Measurements from ENCODE around the gene PGPEP1.
"Not testable (repeated sequence)": the region's sequence is repeated elsewhere in the genome, so short reads cannot be mapped to it uniquely, and the experiment has no call there.

Gene PGPEP1

DNA sequence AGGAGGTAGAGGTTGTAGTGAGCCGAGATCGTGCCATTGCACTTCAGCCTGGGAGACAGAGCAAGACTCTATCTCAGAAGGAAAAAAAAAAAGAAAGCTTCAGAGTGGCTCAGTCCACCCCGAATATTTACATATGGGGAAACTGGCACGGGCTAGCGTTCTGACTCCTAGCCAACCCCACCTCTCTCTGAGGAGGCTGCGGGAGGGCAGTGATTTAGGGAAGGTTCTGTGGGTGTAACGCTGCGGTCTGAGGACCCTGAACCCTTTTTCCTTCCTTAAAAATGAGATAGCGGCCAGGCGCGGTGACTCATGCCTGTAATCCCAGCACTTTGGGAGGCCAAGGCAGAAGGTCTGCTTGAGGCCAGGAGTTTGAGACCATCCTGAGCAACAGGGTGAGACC is 52.0 kb downstream of the PGPEP1 start:
- no peak for DNase-seq

DNA sequence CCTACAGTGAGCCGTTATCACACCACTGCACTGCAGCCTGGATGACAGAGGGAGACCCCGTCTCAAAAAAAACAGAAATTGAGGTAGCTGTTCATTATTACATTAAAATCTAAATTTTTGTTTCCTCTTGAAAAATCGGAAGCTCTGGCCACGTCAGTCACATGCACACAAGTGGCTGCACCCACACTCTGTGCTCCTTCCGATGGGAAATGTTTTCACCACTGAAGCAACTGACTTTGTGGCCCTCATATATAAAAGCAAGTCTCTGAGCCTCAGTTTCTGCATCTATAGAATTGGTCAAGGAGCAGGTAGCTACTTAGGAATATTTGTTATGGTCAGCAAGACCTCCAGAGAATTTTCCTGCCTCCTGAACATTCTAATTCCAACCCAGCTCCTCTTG is 52.5 kb downstream of the PGPEP1 start:
- DNase-seq, result no peak

DNA sequence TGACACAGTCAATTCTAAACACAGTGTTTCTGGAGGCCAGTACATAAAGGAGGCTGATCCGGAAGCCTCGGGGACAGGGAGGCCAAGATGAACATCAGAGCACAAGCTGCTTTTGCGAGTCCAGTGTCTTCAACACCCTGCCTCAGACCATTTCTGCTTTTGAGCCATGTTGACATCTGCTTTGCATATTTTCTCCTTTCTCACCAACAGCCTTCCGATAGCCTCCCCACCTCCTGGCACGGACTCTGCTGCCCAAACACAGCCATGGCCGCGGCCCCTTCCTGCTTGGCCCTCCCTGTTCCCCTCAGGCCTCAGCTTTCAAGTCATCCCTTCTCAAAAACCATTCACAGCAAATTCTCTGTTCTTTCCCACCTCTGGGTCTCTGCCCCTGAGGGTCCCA is 53.4 kb downstream of the PGPEP1 start:
- DNase-seq, result no peak

DNA sequence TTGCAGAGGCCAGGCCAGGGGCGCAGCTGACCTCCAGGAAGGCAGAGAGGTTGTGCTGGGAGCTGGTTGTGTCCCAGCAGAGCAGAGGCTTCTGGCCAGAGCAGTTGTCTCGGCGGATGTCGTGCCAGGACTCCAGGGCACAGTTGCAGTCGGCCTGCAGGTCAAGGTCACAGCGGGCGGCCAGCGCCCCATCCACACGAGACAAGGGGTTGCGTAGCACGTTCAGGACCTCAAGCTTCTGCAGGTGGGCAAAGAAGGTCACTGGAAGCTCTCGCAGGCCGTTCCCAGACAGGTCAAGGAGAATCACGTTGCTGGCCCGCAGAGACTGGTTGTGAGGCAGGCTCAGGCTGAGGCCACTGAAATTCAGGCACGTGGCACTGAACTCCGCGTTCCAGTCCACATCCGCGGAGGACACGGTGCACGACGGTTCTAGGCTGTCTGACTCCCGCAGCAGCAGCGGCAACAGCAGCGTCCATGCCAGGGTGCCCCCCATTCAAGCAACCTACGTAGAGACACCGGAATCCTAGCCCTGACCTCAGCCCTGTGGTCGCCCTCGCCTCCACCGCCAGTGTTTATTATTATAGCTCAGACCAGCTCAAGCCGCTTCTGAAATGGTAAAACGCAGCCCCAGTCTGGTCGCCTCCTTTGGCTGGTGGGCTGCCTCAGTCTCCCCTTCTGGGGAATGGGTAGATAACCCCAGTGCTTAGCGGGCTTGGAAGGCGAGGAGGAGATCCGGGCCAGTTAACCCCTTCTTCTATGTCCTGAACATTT is 56.3 kb downstream of the PGPEP1 start:
- DNase-seq, result no peak

DNA sequence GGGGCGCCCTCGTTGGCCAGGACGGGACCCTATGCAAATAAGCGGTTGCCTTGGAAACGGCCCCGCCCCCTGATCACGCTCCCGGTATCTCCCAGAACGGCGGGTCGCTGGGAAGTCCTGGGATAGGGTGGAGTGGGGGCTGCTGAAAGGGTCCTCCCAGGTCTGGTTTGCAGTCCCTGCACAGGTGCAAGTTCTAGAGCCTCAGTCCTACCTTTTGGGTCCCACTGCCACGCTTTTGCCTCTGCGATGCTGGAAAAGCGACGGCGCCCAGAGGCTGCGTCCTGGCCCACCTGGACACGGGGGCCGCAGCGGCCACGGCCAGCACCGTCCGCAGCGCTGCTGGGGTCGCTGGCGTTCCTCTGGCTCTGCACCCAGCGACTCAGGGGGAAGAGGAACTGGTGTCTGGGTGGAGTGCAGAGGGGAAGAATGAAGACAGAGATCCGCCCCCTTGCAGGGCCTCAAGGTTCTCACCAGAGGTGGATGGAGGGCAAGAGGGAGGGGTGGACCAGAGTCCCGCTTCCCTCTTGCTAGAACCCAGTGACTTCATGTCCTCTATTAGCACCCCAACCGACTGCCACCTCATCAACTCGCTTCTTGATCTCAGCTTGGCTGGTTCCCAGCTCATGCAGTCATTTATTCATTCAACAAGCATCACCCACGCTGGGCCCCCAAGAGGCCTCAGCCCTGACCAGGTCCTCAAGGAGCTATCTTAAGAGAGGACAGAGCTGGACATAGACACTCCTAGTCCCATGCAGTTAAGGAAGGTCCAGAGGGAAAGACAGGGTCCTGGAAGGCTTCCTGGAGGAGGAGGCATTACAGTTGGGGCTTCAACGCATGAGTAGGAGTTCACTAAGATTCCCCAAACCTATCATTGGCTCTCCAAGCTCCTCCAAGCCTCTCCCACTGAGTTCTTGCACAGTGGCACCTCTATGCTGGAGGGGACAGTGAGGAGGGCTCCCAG is 57.1 kb downstream of the PGPEP1 start, which contains the start of gene LRRC25:
LRRC25 (minus strand) TSS at position 381 of the 961 bp plus-strand sequence. CDS start 659 bp downstream, outside the sequence.
- no peak for DNase-seq

DNA sequence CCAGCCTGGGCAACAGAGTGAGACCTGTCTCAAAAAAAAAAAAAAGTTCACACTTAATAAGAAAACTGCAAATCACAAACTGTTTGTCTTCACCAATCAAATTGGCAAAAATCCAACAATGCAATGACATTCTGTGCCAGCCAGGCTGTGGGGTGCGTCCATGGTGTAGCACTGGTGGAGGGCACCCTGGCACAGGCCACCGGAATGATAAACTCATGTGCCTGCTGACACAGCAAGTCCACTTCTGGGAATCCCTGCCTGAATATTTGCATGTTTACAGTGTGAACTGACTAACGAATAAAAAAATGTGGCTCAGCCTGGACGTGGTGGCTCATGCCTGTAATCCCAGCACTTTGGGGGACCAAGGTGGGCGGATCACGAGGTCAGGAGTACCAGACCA is 58.6 kb downstream of the PGPEP1 start:
- no peak for DNase-seq

DNA sequence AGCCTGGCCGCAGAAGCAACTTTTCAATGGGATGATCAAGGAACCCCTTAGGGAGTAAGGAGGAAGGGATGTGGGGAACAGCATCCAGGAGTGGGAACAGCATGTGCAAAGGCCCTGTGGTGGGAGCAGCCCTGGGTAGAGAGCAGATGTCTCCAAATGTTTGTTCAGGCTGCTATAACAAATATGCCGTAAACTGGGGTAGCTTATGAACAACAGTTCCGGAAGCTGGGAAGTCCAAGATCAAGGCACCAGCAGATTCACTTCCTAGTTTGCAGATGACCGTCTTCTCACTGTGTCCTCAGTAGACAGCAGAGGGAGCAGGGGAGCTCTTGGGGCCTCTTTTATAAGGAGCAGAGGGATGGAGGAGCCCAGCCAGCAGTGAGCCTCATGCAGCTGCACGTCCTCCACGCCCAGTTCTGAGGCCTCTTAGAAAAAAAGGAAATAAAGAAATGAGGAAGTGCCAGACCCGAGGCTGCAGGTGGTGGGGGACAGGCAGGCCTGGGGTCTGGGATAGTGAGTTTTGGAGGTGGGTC is 61.2 kb downstream of the PGPEP1 start:
- no peak for DNase-seq

DNA sequence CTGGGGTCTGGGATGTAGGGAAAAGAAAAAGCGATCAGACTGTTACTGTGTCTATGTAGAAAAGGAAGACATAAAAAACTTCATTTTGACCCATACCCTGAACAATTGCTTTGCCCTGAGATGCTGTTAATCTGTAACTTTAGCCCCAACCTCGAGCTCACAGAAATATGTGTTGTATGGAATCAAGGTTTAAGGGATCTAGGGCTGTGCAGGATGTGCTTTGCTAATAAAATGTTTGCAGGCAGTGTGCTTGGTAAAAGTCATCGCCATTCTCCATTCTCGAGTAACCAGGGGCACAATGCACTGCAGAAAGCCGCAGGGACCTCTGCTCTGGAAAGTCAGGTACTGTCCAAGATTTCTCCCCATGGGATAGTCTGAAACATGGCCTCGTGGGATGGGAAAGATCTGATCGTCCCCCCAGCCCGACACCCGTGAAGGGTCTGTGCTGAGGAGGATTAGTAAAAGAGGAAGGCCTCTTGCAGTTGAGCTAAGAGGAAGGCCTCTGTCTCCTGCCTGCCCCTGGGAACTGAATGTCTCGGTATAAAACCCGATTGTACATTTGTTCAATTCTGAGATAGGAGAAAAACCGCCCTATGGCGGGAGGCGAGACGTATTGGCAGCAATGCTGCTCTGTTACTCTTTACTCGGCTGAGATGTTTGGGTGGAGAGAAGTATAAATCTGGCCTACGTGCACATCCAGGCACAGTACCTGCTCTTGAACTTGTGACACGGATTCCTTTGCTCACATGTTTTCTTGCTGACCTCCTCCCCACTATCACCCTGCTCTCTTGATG is 62.3 kb downstream of the PGPEP1 start:
- DNase-seq, result not testable (repeated sequence)

DNA sequence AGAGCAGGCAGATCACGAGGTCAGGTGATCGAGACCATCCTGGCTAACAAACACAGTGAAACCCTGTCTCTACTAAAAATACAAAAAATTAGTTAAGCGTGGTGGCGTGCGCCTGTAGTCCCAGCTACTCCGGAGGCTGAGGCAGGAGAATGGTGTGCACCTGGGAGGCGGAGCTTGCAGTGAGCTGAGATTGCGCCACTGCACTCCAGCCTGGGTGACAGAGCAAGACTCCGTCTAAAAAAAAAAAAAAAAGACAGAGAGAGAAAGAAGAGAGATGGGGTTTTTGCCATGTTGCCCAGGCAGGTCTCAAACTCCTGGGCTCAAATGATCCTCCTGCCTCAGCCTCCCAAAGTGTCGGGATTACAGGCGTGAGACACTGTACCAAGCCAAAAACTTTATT is 65.4 kb downstream of the PGPEP1 start:
- not testable (repeated sequence) for DNase-seq

DNA sequence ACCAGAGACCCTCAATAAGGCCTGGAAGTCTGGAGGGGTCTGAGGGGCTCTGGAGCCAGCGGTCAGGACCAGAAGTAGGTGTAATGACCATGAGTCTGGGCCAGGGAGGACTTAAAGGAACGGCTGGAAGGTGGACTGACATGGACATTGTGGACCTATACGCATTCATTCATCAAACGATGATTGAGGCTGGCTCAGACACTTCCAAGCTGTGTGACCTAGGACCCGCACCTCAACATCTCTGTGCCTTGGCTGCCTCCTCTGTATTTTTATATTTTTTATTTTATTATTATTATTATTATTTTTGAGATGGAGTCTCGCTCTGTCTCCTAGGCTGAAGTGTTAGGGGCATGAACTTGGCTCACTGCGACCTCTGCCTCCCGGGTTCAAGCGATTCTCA is 66.4 kb downstream of the PGPEP1 start:
- DNase-seq, result no peak

DNA sequence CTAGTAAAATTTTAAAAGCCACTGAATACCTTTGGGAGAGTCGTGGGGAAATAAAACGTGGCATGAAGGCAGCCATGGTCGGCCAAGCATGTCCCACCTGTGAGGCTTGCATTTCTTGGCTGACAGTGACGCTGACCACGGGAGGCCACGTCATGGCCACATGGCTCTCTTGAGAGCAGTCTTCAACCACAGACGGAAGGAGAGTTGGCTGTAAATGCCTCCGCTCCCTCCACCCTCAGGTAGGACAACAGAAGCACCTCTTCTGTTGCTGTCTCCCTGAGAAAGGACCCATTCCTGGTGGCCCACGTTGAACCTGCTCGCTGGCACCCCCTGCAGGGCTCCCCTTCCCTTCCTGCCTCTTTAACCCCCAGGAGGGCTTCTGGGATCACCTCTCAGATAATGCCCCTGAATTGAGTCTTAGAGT is 67.7 kb downstream of the PGPEP1 start:
- DNase-seq, result peak; percentile 25

DNA sequence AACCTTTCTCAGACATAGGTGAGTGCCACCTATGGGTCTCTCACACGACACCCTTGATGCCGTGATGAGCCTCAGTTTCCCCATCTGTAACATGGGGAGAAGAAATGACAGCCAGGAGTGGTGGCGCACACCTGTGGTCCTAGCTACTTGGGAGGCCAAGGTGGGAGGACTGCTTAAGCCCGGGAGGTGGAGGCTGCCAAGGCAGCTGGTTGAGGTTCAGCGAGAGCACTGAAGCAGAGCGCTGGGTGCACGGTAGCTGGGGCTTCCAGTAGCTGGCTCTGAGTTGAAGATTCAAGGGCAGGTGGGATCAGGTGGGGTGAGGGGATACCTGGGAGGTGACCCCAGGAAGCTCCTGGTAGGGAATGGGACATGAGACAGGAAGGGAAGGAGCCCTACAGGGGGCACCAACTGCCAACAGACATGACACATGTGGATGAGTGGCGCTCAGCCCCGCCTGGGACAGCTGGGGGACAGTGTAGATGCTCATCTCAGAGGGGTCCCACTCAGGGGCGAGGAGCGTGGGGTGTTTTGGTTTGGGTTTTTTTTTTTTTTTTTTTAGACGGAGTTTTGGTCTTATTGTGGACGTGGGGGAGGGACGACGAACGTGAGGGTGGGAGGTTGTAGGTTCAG is 72.3 kb downstream of the PGPEP1 start:
- DNase-seq, result no peak

DNA sequence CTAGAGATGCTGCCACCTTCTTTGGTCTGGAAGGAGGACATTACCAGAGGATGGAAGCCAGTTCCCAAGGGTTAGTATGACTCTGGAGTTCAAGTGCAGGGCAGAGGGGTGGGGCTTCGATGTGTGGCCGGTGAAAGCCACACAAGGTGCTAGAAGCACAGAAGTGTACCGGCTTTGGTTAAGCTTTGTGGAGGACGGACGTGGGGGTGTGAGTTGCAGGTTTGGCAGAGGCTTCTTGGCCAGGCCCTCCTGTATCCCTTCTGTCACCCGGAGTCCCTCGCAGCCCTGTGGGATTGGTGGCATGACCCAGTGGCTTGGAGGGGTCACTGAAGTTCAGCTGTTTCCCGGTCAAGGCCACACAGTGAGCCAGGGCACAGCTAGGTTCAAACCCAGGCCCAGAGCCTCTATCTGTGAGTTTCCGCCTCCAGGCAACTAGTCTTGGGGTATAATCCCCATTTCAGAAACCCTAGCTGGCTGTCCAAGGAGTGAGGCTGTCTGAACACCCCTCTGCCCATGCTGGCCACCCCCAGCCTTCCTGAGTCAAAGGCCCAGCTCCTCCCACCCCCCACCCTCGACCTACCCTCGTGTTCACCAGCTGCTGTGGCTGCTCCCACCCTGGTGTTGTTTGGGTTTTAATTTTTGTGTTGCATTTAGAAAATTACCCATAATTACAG is 74.2 kb downstream of the PGPEP1 start:
- no peak for DNase-seq

DNA sequence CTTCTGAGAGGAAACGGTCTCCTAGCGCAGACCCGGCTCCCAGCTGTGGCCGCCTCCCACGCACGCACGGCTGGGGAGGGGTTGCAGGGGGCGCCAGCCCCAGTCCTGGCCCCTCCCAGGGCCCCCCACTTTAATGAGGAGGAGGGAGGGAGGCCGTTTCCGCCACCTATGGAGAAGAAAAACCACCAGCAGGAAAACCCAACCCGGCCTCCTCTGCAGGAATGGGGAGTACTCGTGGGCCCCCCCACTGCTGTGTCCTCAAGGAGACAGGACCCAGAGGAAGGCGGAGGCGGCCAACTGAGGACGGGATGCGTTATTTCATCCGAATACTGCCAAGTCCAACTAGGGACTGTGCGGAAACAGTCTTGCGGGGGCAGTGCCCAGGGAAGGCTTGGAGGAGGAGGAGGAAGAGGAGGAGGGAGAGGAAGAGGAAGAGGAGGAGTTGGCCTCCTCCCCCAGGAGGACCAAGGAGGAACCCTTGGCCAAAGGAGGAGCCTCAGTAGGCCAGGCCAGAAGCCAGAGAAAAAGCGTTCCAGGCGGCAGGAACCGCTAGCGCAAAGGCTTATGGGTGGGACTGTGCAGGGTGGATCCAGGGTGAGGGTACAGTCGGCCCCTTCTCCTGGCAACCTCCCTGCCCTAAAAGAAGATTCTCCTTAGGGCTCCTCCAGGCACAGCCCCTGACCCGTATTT is 74.9 kb downstream of the PGPEP1 start:
- DNase-seq, result peak; percentile 78

DNA sequence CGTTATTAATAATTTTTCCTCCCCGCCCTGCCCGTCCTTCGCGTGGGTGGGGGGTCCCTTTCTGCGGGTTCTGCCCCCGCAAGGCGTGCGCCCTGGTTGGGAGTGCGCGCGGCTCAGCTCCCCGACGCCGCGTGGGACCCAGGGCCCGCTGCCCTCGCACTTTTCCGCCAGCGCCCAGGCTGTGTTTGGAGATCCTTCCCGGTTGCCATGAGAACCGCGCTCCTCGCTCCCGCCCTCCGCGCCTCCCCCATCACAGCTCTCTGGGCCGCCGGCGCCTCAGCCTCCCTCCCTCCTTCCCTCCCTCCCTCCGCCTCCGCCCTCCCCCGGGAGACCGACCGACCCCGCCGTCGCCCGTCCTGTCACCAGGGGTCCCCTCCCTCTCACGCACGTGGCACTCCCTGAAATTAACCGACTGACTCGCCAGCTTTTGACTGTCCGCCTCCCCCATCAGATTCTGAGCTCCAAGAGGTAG is 76.4 kb downstream of the PGPEP1 start:
- DNase-seq, result peak; percentile 91

DNA sequence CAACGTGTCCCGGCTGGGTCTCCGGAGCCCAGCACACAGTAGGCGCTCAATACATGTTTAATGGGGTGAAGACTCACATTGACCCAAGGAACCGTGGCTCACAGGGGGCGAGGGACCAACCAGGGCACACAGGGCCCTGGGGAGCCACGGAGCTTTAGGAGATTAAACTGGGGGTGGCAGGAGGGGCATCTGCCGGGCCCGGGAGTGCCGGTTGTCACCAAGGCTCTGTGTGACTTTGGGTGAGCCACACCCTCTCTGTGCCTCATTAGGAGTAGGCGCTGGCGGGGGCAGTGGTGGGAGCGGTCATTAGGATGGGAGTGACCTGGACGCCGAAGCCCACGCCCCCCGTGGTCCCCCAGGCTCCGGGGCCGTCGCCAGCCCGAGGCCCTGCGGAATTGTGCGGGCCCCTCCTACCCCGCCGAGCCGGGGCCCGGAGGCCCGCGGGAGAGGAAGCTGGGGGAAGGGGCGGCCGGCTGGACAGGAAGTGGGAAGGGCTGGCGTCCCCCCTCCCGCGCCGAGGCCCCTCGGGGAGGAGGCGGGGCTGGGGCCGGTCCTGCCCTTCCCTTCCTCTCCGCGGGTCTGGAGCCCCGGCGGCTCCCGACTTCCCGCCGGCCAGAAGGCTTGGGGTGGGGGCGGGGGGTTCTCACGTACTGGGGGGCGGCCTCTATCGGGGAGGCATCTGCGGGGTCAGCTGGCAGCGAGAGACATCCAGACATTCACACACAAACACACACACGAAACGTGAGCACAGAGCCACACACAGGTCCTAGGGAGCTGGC is 77.0 kb downstream of the PGPEP1 start:
- DNase-seq, result peak; percentile 53

DNA sequence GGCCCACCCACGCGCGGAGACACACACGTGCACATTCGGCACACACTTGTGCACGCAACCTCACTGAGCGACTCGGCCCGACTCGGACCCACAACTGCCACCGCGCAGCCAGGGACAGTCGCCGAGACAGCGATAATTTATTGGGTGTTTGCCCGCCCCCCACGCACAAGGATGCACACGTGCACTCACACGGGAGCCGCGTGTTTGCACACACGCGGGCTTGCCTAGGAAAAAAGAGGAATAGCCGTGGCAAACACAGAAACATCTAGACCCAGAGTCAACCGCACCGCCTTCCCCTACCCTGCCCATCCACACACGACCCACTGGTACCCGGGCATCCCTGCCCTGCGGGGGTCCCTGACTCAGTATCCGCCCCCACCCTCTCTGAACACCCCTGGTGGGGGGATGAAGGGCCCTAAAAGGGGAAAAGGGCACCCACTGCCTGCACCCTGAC is 77.7 kb downstream of the PGPEP1 start:
- no peak for DNase-seq

DNA sequence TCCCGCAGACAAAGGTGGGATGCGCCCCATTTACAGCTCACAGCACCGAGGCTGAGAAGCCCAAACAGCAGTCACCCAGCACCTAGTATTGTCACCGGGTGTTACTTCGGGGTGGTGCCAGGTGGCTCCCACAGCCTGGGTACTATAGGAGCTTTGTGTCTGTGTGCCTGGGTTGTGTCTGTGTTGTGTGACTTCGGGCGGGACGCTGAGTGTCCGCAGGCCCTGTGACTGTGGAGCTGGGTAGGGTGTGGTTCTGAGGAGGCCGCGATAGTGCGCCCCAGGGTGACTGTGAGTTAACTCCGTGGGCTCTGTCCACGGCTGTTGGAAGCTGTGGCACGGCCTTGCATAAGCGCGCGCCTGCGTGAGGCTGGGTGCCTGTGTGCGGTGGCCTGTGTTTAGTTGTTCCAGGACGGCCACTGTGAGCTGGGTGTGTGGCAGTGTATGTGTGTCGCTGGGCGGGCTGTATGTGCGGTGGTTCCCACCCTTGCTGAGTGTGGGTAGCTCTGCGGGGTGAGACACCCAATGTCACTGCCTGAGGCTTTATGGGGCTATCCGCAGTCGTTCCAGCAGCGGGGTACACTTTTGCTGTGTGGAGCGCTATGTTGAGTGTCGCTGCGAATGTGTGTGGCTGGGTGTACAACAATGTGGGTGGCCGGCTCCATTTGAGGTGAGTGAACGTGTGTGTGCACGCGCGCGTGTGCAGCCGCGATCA is 78.2 kb downstream of the PGPEP1 start:
- DNase-seq, result no peak

DNA sequence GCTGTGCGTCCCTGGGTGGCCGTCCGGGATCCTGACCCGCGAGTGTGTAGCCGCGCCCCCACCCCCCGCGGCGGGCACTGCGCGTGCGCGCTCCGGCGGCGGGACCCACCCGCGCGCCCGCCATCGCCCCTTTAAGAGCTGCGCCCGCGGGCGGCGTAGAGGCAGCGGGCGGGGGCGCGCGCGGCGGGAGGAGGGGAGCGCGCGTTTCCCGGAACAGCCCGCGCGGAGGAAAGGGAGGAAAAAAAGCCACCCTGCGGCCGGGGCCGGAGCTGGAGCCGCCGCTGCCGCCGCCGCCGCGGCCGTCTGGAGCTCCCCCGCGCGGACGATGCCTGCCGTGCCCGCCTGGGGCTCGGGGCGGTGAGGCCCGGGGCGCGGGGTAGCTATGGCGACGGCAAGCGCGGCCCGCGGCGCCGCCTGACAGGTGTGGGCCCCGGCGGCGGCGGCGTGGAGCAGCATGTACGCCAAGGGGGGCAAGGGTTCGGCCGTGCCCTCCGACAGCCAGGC is 78.8 kb downstream of the PGPEP1 start, which contains the start of gene SSBP4:
SSBP4 (plus strand) TSS at position 204 of the 504 bp plus-strand sequence; CDS start at position 455, 251 bp downstream.
- DNase-seq, result peak; percentile 83
